NCI-H524 (cell line): ENCODE data around the gene TMUB1.

Experiments
- DNase-seq, 2 experiments: peaks; one replicate each; lab custom pipeline; 2025; lab: John Stamatoyannopoulos, UW

The TMUB1 gene, protein sequence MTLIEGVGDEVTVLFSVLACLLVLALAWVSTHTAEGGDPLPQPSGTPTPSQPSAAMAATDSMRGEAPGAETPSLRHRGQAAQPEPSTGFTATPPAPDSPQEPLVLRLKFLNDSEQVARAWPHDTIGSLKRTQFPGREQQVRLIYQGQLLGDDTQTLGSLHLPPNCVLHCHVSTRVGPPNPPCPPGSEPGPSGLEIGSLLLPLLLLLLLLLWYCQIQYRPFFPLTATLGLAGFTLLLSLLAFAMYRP

DNA sequence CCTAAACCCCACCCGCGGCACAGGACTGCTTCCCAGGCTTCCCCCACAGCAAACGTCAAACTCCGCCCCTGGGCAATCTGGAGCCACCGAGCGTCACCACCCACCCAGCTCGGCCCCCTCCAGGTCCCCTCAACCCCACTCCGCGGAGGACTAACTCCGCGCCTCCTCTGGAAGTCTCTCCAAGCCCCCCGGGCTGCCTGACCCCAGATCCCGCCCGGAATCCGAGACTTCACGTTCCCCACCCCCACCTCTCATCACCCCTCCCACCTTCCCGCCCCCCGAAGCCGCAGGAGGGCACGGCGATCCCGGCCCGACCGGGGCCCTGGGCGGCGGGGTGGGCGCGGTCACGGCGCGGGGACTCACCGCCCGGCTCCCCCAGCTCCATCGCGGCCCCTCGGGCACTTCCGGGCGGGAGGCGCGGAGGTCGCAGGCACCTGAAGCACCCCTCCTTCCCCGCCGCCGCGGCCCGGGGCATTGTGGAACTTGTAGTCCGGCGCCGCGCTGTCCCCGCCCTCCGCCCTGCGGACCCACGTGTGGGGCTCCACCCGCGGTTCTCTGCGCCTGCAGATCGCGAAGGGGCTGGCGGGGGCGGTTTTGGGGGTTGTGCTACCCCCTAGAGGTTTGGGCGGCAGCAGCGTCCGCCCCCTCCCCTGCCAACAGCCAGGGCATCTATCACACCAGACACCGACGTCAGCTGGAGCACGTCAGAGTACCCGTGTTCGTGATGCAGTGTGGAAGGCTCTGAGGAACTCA is at the start of gene TMUB1:
TSS of gene TMUB1 (minus strand) at position 423 of the 753 bp plus-strand sequence. CDS start 930 bp downstream, outside the sequence.
- DNase-seq, result peak; percentile 40 to 73

DNA sequence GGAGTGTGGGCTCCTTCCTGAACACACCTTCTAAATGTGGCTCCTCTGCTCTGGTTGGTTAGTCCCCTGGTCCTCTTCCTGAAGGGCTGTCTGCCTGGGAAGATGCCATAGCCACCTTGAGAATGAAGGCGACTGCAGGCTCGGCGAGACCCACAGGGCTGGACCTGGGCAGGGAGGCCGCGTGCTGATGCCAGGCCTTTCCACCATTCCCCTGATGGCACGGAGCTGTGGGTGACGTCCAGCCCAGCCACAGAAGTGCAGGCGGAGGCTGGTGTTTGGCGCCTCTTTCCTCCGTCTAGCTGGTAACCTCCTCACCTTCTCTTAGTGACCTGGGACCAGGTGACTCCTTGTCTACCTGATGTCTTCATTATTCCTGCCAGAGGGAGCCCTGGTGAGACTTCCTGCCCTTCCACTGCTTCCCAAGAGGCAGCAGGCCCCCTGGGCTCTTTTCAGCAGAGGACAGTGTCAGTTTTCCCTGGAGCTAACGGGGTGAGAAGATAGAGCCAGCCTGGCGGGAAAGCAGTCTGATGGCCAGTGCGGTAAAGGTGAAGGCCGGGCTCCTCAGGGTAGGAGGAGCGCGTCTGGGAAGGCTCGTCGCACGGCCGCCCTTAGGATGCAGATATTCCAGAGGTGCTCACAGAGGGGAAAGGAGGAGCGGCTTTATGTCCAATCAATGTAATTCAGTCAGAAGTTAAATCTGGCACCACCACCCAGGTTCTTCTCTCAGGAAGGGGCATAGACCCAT is 49.3 kb upstream of the TMUB1 start:
- DNase-seq, result no peak

DNA sequence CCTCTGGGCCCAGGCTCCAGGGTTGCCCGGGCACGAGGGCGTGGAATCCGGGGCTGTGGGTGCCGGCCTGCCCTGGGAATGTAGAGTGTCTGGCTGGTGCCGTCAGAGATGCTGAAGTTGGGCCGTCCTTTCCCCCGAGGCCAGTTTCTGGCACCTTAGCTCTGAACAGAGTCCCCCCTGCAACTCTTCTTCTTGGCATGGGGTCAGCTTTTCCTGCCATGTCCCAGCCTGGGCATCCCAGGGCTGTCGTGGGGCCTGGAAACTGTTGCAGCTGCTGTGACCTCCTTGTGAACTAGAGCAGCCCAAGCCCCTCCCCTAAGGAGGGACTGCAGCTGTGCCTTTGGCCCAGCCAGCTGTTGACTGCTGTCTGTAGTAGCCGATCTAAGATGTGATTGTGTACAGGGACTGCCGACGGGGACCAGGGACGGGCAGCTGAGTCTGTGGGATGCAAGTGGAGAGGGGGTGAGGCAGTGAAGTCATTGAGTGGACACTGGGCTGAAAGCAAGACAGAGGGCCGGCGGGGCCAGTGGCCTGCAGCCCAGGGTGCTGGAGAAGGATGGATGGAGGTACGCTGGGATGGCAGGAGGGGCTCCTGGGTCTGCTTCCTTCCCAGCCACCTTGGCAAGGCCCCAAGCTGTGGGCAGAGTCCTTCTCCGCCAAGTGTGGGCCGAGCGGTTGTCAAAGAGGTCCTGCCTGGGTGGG is 48.5 kb upstream of the TMUB1 start:
- no peak for DNase-seq

DNA sequence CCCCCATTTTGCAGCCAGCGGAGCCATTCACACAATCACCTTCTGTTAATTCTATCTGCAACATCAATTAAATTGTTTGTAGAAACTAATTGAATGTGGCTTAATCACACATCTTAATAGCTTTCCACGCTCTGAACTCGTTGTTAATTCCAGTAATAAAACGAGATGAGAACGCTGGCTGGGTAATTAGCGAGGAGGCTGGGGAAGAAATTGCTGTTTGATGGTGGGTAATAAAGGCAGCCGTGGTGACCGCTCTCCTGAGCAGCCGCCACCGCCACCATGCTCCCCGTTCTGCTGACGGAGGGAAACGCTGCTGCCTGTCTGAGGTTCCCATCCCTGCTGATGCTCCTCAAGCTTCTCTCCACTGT is 47.9 kb upstream of the TMUB1 start:
- no peak for DNase-seq

DNA sequence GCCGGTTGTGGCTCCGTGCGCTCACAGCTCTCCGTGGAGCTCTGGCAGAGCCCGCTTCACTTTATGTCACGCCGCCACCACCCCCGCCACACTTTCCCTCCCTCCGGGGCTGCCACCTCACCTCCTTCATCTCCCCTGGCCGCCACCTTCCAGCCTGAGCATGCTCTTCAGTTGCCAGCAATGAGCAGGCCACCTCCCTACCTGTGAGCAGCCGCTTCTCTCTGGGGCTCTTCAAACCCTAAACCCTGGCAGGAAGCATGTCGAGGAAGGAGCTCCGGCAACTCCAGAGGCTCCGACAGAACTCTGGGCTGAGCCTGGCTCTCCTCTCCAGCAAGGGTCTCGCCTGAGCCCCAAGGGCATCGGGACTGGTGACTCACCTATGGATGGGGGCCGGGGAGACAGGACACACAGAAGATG is 47.5 kb upstream of the TMUB1 start:
- no peak for DNase-seq

DNA sequence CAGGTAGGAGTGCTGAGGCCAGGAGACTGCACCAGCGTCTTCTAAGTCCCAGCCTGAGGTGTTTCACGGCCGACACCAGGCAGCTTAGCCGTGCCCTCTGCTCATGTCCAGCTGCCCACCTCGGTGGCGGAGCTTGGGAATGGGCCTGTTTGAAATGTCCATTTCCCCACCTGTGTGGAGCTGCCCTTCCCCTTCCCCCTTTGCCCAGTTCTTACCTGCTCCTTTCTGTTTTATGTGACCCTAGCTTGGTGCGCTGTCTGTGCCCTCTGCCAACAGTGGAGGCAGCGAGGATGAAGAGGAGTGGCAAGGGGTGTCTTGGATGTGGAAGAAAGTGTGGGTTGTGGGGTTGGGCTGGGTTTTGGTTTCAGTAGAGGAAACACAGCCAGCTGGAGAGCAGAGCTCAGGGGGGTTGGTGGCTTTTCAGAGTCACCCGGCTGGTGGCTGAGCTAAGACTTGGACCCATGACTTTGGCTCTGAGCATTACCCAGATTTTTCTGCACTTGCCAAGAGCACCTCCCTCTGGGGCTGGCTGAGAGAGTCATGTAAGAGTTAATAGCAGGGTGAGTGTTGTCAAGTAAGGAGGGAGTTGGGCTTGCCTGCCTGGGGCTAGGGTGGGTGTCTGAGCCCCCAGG is 46.8 kb upstream of the TMUB1 start:
- DNase-seq, result no peak

DNA sequence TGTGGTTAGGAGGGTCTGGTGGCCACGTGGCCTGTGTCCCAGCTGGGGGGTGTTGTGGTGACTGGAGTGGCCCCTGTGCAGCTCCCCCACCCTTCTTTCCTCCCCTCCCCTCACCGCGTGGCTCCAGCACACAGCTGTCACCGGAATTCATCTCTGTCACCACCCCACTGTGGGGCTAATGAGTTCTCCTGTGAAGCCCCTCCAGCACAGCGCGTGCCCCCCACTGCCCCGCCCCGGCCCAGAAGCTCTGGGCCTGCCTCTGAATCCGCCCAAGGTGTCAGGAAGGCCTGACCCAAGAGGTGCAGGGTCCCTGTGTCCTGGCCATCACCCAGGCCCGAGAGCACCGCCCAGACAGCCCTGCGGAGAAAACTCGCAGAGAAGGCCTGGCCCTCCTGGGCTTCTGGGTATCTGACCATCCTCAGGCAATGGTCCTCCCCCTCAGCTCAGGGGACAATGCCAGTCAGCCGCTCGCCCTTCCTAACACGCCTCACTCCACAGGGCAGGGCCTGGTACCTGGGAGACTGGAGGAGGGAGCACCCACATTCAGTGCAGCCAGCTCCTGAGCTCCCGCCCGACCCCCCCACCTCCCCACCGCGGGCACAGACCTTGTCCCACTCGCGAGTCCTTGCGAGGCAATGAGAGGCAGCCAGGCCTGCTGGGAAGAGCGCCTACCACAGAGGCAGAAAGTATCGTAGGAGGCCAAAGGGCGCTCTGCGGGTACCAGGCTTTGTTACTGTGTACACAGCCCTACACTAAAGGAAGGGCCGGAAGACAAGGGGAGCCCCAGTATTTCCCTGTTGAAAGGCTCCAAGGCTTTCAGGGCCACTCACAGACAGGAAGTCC is 46.0 kb upstream of the TMUB1 start:
- DNase-seq, result no peak

DNA sequence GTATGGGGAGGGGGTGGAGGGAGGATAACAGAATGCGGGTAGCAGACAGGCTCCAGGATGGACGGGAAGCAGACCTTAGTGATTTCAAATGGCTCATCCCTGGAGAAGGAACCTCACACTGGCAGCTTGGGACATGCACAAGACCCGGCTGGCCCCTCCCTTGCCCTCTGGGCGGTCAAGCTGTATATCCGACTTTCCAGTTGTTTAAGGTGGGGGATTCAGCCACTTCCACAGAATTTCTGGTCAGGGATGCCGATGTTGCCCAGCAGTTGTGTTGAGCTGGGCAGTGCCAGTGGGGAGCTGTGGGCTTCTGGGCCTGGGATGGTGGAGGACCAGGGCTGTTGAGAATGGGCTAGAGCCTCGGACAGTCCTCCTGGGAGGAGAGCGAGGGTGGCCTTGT is 45.4 kb upstream of the TMUB1 start:
- DNase-seq, result no peak

DNA sequence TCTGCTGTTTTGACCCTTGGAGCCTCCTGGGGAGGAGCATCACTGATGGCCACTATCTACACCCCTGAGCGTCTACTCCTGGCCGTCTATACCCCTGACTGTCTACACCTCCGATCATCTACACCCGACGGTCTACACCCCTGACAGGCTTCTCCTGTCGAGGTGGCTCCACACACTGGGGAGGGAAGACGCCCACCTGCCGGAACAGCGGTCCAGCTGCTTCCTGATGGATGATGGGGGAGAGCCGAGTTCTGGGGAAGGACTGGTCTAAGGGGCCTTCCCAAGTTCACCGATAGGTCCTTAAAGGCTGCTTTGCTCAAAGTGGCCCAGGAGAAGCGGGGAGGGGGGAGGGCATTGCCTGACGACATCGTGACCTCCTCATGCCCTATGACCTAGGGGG is 44.9 kb upstream of the TMUB1 start:
- no peak for DNase-seq

DNA sequence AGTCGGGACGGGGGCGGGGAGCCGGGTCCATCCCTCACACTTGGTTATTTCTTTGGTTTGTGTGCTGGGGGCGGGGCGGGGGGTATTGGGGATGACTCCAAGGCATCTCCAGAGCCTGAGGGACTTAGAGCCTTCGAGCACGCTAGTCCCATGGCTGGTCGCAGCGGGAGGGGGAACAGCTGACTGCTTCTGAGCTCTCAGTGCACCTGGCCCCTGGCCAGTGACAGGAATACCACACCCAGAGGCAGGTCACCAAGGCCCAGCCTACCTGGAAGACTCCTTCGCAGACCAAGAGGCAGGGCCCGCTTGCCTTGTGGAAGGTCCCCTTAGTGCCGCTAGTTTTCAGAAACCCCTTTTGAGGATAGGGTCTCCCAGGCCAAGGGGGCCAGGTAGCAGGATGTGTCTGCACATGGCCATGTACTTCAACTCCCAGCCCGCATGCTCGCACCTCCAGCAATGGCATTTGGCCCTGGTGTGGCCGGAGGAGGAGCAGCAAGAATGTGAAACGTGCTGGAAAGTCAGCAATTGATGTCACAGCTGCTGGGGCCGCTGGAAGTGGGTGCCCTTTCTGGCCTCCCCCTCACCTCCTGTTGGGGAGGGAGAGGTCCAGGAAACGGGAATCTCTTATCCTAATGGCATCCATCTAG is 43.3 kb upstream of the TMUB1 start:
- no peak for DNase-seq

DNA sequence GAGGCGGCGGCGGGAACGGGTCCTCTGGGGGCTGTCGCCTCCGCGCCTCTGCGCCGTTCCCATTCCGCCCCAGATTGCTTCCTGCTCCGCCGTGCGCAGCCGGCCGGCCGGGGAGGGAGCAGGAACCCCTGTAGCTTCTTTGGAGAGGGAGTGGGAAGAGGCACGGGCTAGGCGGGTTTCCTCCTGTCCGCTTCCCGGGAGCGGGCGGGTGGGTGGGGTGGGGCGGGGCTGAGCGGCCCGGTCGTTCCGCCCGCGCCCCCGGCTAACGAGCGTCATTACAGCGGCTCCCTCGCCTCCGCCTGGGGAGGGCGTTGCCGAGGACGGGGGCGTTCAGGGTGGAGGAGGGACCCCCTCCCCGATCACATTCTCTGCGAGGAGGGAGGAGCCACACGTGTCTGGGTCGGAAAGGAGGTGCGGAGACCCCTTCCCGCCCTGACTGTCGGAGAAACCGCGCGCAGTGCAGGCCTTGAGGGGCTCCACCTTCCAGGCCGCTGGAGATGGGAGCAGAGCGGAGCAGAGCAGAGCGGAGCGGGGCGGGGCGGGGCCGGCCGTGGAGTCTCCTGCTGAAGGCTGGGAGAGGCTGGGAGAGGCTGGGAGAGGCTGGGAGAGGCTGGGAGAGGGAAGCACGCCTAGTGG is 42.7 kb upstream of the TMUB1 start:
- no peak for DNase-seq

DNA sequence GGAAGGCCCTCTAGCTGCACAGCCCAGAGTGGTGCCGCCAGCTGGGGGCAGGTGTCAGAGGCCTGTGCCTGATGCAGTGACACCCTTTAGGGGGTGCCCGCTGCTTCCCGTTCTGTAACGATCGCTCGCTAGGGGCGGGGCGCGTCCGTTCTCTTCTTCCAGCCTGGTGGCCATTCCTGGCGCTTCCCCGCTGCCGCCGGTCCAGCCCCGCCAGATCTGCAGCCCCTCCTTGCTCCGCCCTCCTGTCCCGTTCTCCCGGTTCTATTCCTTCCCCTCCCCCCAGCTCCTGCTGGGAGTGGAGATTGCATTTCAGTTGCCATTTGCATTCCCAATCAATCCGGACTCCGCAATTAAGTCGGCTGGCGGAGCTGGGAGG is 42.2 kb upstream of the TMUB1 start:
- DNase-seq, result no peak

DNA sequence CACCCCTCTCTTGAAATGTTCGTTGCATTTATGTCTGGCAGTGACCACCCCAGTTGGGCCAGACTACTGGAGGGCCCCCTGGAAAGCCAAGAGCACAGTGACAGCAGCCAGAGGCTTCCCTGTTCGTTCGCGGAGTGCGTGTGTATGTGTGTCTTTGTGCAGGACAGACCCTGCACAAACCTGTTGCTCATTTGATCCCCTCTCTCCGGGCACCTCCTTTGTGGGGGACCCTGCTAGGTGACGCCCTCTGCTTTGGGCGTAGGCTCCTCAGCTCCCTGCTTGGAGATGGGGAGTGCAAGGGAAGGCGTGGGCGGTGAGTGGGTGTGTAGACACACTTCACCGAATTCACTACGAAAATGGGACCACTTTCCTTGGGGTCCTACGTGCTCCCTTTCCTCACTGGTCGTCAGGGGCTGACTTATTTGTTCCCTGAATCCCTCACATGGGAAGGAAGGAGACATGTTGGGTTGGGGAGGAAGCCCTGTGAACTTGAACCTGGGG is 41.7 kb upstream of the TMUB1 start:
- DNase-seq, result no peak

DNA sequence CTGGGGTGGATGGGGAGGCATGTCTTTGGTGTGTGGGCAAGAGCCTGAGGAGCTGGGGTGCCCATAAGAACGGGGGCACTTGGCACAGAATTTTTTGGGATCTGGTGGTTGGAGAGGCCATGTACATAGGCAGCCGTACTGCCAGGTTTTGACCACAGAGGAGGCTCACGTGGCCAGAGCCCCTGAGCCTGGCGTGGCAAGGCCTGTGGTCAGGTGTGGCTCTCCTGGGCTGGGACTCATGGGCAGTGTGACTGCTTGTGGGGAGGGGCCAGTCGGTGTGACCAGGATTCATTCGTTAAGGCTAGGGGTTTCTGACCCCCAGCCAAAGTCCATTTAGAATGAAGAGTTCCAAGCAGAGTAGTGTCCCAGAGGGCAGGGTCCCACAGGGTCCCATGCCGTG is 41.2 kb upstream of the TMUB1 start:
- no peak for DNase-seq

DNA sequence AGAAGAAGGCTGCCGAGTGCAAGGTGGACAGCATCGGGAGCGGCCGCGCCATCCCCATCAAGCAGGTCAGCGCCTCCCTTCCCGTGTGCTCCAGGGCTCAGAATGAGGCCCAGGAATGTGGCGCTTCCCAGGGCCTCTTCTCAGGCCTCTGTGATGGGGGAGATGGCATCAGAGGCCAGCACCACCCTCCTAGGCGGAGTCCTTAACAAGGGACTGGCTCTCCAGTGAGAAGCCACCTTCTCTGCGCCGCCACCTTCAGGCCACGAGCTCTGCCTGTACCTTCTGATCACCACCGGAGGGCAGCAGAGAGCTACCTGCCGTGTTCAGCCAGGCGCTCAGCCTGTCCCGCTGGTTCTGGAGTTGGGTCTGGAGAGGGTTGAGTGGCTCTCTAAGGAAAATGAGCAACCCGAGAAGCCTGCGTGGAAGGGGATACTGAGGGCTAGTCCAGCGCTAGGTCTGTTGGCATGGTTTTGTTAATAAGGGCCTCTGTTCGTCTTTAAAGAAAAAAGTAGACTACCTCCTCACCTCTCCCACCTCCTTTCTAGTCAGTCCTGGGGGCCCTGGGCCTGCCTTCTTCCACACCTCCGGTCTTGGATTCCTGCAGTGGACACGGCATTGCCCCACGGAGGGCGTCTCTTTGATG is 40.6 kb upstream of the TMUB1 start:
- peak; percentile 29 to 78 for DNase-seq

DNA sequence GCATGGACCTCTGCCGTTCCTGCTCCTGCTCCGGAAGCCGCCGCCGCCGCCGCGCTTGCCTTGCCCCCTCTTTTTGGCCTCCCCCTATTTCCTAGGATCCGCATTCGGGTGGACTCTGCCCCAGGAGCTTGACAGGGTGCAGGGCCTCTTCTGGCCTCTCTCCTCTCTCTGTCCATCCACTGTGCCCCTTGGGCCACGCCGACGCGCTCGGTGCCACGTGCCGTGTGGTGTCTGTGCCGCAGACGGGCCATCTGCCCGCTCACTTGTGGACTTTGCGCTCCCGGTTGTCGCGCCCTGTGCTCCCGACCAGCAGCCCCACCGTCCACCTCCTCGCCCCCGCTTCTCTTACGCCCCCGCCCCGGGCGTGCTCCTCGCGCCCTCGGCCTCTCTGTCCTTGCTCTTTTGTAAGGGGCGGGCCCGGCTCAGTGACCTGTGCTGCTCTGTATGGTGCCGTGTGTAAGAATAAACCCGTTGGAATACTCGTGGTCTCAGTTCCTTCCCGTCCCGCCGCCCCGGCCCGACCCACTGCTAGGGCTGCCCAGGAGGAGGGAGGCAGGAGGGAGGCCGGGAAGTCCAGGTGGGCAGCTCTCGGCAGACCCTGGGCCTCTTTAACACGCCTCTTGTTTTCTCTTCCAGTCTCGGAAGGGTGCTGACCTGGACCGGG is 40.0 kb upstream of the TMUB1 start:
- no peak for DNase-seq

DNA sequence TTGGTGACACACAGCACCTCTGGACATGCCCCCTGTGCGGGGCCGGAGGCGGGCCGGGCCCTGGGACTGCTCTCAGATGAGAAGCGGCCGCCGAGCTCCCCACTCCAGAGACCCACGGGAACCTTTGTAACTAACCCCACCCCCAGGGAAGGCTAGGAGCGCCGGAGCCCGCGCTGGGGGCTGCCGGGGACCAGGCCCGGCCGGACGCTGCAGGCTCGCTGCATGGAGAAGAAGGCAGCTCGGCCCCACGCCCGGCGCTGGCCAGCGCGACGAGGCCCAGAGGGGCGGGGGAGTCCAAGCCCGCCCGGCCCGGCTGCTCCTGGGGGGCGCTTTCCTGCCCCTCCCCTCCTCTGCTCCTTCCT is 39.5 kb upstream of the TMUB1 start:
- no peak for DNase-seq

DNA sequence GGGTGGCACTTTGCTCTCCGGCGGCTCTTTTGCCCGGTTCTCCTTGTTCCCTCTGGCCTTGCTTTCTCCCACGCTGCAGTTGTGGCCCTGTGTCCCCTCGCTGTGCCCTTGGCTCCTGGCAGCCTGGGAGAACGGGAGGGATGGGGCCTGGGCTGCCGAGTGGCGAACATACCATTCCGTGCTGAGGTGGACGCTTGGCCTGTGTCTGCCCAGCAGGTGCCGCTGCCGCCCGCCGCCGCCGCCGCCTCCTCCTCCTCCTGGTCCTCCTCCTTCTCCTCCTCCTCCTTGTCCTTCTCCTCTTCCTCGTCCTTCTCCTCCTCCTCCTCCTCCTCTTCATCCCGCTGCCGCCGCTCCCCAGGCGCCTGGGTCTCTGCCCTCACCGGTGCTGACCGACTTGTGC is 39.0 kb upstream of the TMUB1 start:
- DNase-seq, result no peak
